ENCODE results near the gene DCTN4. TPM values are rescaled to one million over a fixed set of nuclear protein-coding genes. Genes with fewer than 3 reads are reported as not detected.

Gene DCTN4
- total and polyA plus RNA-seq, 2 of the 8 experiments (the other 6 are each of a cell fraction or from before 2014, with no cell fraction given): 20.5 to 42.7 TPM

GRCh38 chr5:150787656-150788055 lies 28.8 kb upstream of the DCTN4 start:
- Histone ChIP-seq H2BK20ac (ENCODE audit: low read length) (no peak overlapping the region), H3K79me1 (ENCODE audit: low read depth, low read length) (no peaks in the 10 kb centered on the region), H2BK120ac (replicated peaks; ENCODE audit: low read depth, low read length) (no peak overlapping the region), H3K36me3 (ENCODE audit: control insufficient read depth in 2 of 4, insufficient read depth in 4 of 4, low read length in 3 of 4) (no peaks in the 10 kb centered on the region), H2AK5ac (ENCODE audit: low read depth, low read length) (no peak overlapping the region), H3K27me3 (replicated peaks in 1 of 4; ENCODE audit: control insufficient read depth in 3 of 4, extremely low read depth in 1 of 4, insufficient read depth in 3 of 4, low read length in 3 of 4) (no peaks in the 10 kb centered on the region), H2BK12ac (ENCODE audit: low read depth, low read length) (no peak overlapping the region), H3K79me2 (ENCODE audit: control insufficient read depth in 1 of 2, insufficient read depth in 2 of 2, low read length in 2 of 2) (0 out of 4 replicates have a peak, but pooled peaks cover 0 to 4% of the 10 kb centered on the region in 2 experiments), H3K4ac (replicated peaks; ENCODE audit: insufficient read length, low read depth, low read length) (no peak overlapping the region), H4K91ac (replicated peaks; ENCODE audit: insufficient read length, low read length) (no peak overlapping the region), H2AFZ (ENCODE audit: low read length) (no peak overlapping the region), H4K20me1 (replicated peaks in 1 of 2; ENCODE audit: control insufficient read depth in 1 of 2, insufficient read depth in 2 of 2, low read length in 2 of 2) (no peaks in the 10 kb centered on the region), H3K4me3 (ENCODE audit: extremely low read depth in 1 of 4, insufficient read depth in 2 of 4, low read depth in 3 of 4, low read length in 4 of 4) (no peak overlapping the region), H3K23ac (ENCODE audit: insufficient read length) (no peak overlapping the region), H3K56ac (replicated peaks; ENCODE audit: insufficient read length, low read depth, low read length) (no peak overlapping the region), H4K5ac (ENCODE audit: insufficient read length, low read depth, low read length) (no peak overlapping the region), H3K23me2 (ENCODE audit: low read depth, low read length) (no peaks in the 10 kb centered on the region; the same call in 1 of the 2 replicates), H3K14ac (ENCODE audit: insufficient read length) (no peak overlapping the region), H3K27ac (ENCODE audit: low read depth, low read length) (no peak overlapping the region), H2BK5ac (ENCODE audit: low read depth, low read length) (no peak overlapping the region), H2BK15ac (ENCODE audit: low read length) (no peak overlapping the region), H3K9ac (replicated peaks in 1 of 4; ENCODE audit: extremely low read depth in 1 of 4, low read depth in 3 of 4, low read length in 3 of 4) (no peak overlapping the region), H3K4me2 (ENCODE audit: insufficient read depth in 1 of 2, low read depth in 2 of 2, low read length in 2 of 2) (no peak overlapping the region), H3K4me1 (replicated peaks in 1 of 4; ENCODE audit: control insufficient read depth in 3 of 4, insufficient read depth in 4 of 4, low read length in 3 of 4) (peaks cover 3 to 10% (median 6%) of the 10 kb centered on the region in 4 experiments; a peak in 3 of 7 replicates), H4K8ac (ENCODE audit: extremely low read depth, insufficient read depth, low read length) (no peak overlapping the region), H3K9me3 (ENCODE audit: insufficient read depth in 2 of 2, low read depth in 1 of 2, low read length in 1 of 2) (no peaks in the 10 kb centered on the region; a peak in 2 of 4 replicates), H3K18ac (ENCODE audit: extremely low read depth, low read length) (no peak overlapping the region)
- POLR2A ChIA-PET (ENCODE audit: partially characterized antibody): interaction anchor here (1.6 kb wide), 1 partner anchor 9 kb away, joined by 4 read pairs; the partner anchor contains the start of gene SMIM3
- FAIRE-seq (no peak), DNase-seq (ENCODE audit: low read depth in 1 of 2, low spot score in 2 of 2) (no peak)
- WGBS, 2 experiments (ENCODE audit: extremely low coverage in 1 of 2, insufficient coverage in 1 of 2, insufficient read length in 1 of 2, insufficient replicate concordance in 2 of 2, low coverage in 1 of 2, low lambda C conversion rate in 2 of 2, missing lambda C conversion rate in 1 of 2): 82% methylated on average over 1 of the region's 1 CpG; no CpG with 5 or more reads in 1 of the 2 experiments
- CTCF ChIA-PET (ENCODE audit: partially characterized antibody): interaction anchor here (1.3 to 2.0 kb wide), 4 partner anchors 9 to 59 kb away, joined by 4 to 21 read pairs (median 7); partner anchors contain the start of genes IRGM and SMIM3
- TF ChIP-seq ASH2L (IDR thresholded peaks at IDR 0.05; ENCODE audit: low read length) (no peak), SIN3A (conservative IDR thresholded peaks at IDR 0.05 in 1 of 2, IDR thresholded peaks at IDR 0.05 in 1 of 2; ENCODE audit: low read depth in 1 of 2, low read length in 2 of 2) (no peak), PHF8 (conservative IDR thresholded peaks at IDR 0.05; ENCODE audit: low read depth, low read length) (no peak), RAD21 (IDR thresholded peaks at IDR 0.05 in 1 of 2, conservative IDR thresholded peaks at IDR 0.05 in 1 of 2; ENCODE audit: low read depth in 2 of 2, low read length in 2 of 2) (no peak), RNF2 (IDR thresholded peaks at IDR 0.05; ENCODE audit: borderline replicate concordance, low read depth, low read length, missing control alignments, poor library complexity, severe bottlenecking) (no peak), CHD2 (IDR thresholded peaks at IDR 0.05; ENCODE audit: low read length) (no peak), RBBP5 (IDR thresholded peaks at IDR 0.05; ENCODE audit: borderline replicate concordance, low read depth, low read length) (no peak), SUZ12 (IDR thresholded peaks at IDR 0.05; ENCODE audit: low read length) (no peak), SP2 (IDR thresholded peaks at IDR 0.05; ENCODE audit: low read length) (no peak), ATF3 (IDR thresholded peaks at IDR 0.05; ENCODE audit: insufficient read depth, low read depth, low read length) (no peak), BCL11A (IDR thresholded peaks at IDR 0.05; ENCODE audit: low read depth in 2 of 2, low read length in 2 of 2) (no peak), TBP (IDR thresholded peaks at IDR 0.05; ENCODE audit: low read depth, low read length) (no peak), BRCA1 (IDR thresholded peaks at IDR 0.05; ENCODE audit: low read depth, low read length) (no peak)

Data from H1 (cell line).